DMS 273 (cell line): ENCODE results near the gene RBFOX1.

Experiments used
- DNase-seq: peaks from one replicate; lab custom pipeline; 2025; ENCODE audit not compliant: unreplicated experiment; lab: John Stamatoyannopoulos, UW

The RBFOX1 gene

GRCh38 chr16:7584561-7584960 is 251.9 kb downstream of the RBFOX1 start:
- no peak for DNase-seq

GRCh38 chr16:7585705-7586104 is 253.1 kb downstream of the RBFOX1 start:
- no peak for DNase-seq

- DNase-seq = no peak
Observed at GRCh38 chr16:7590934-7591333, 258.3 kb downstream of the RBFOX1 start.

GRCh38 chr16:7596308-7596707 is 263.7 kb downstream of the RBFOX1 start:
- no peak for DNase-seq

GRCh38 chr16:7597677-7598076 is 265.0 kb downstream of the RBFOX1 start:
- no peak for DNase-seq

- DNase-seq = no peak
Observed at GRCh38 chr16:7601100-7601499, 268.5 kb downstream of the RBFOX1 start.

- no peak for DNase-seq
Observed at GRCh38 chr16:7602291-7602950, 269.8 kb downstream of the RBFOX1 start.

GRCh38 chr16:7605812-7606211 is 273.2 kb downstream of the RBFOX1 start:
- DNase-seq = no peak

- DNase-seq = no peak
Observed at GRCh38 chr16:7612671-7613070, 280.0 kb downstream of the RBFOX1 start.

GRCh38 chr16:7613518-7613917 is 280.9 kb downstream of the RBFOX1 start:
- no peak for DNase-seq

GRCh38 chr16:7614021-7614795 is 281.6 kb downstream of the RBFOX1 start:
- DNase-seq = no peak

GRCh38 chr16:7615565-7615964 is 282.9 kb downstream of the RBFOX1 start:
- no peak for DNase-seq

- no peak for DNase-seq
Observed at GRCh38 chr16:7624871-7625766, 292.5 kb downstream of the RBFOX1 start.

GRCh38 chr16:7628981-7629380 is 296.3 kb downstream of the RBFOX1 start:
- no peak for DNase-seq

GRCh38 chr16:7629571-7629970 is 296.9 kb downstream of the RBFOX1 start:
- DNase-seq = no peak

GRCh38 chr16:7637446-7637845 is 304.8 kb downstream of the RBFOX1 start:
- no peak for DNase-seq

GRCh38 chr16:7638306-7638705 is 305.7 kb downstream of the RBFOX1 start:
- DNase-seq = no peak

- DNase-seq = no peak
Observed at GRCh38 chr16:7640334-7640733, 307.7 kb downstream of the RBFOX1 start.

GRCh38 chr16:7644176-7644575 is 311.5 kb downstream of the RBFOX1 start:
- no peak for DNase-seq

GRCh38 chr16:7644811-7645210 is 312.2 kb downstream of the RBFOX1 start:
- DNase-seq = no peak

GRCh38 chr16:7646821-7647500 is 314.3 kb downstream of the RBFOX1 start:
- no peak for DNase-seq
